ENCODE data around the gene CDYL.

CDYL gene

DNA sequence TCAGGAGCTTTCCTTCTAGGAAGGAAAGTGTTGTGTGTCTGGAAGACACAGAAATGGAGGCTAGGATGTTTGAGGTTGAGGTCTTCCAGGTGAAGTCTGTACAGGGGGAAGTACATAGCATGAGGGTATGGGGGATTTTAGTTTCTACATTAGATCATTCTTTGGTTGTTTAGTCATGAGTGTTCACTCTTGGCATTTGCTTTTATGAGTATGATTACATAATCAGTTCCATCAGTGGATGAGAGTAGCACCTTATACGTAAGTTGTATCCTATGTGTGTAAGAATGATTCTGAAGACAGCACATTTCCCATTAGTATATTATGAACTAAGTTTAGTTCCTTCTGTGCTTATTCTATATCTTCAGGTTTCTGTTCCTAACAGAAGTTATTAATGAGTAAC is 1.9 kb downstream of the CDYL start:
- DNase-seq = no peak
- Histone ChIP-seq H3K9me3 (no peaks in the 10 kb centered on the region), H3K27ac (no peak overlapping the region), H3K4me1 (peaks cover 0 to 39% (median 8%) of the 10 kb centered on the region in 4 donors), H3K27me3 (no peaks in the 10 kb centered on the region), H3K36me3 (no peaks in the 10 kb centered on the region), H3K4me3 (peak overlapping the region in 1 of 2 donors; percentile 88)
- TF ChIP-seq, protein P1, sequence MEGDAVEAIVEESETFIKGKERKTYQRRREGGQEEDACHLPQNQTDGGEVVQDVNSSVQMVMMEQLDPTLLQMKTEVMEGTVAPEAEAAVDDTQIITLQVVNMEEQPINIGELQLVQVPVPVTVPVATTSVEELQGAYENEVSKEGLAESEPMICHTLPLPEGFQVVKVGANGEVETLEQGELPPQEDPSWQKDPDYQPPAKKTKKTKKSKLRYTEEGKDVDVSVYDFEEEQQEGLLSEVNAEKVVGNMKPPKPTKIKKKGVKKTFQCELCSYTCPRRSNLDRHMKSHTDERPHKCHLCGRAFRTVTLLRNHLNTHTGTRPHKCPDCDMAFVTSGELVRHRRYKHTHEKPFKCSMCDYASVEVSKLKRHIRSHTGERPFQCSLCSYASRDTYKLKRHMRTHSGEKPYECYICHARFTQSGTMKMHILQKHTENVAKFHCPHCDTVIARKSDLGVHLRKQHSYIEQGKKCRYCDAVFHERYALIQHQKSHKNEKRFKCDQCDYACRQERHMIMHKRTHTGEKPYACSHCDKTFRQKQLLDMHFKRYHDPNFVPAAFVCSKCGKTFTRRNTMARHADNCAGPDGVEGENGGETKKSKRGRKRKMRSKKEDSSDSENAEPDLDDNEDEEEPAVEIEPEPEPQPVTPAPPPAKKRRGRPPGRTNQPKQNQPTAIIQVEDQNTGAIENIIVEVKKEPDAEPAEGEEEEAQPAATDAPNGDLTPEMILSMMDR (IDR thresholded peaks at IDR 0.05) = no peak
- intact Hi-C loops (cut with DNase I; ENCODE audit: low total_unique reads) = loop anchor here (5.0 kb wide), 2 partner anchors 131 to 426 kb away; no protein-coding TSS in a partner anchor

DNA sequence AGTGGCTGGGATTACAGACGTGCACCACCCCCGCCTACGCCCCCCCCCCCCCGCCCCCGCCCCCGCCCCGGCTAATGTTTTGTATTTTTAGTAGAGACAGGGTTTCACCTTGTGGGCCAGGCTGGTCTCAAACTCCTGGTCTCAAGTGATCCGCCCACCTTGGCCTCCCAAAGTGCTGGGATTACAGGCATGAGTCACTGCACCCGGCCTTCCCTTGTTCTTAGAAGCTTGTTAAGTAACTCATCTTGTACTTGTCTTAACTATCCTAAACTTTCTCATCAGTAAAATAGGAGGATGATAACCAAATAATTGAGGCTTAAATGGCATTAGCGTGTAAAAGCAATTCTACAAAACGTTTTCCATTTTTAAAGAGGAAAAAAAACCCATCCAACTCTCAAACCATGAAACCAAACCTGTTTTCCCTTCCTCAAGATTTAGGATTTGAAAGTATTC is 4.2 kb downstream of the CDYL start:
- no peak for DNase-seq
- TF ChIP-seq, protein P1 (IDR thresholded peaks at IDR 0.05) = no peak
- peaks cover 0 to 28% (median 8%) of the 10 kb centered on the region in 4 donors for H3K4me1 ChIP-seq
- no peaks in the 10 kb centered on the region for H3K9me3 ChIP-seq
- H3K27me3 ChIP-seq = no peaks in the 10 kb centered on the region
- no peaks in the 10 kb centered on the region for H3K36me3 ChIP-seq
- H3K4me3 ChIP-seq = no peak overlapping the region
- intact Hi-C loops (cut with DNase I; ENCODE audit: low total_unique reads) = no loop called here
- no peak overlapping the region for H3K27ac ChIP-seq

DNA sequence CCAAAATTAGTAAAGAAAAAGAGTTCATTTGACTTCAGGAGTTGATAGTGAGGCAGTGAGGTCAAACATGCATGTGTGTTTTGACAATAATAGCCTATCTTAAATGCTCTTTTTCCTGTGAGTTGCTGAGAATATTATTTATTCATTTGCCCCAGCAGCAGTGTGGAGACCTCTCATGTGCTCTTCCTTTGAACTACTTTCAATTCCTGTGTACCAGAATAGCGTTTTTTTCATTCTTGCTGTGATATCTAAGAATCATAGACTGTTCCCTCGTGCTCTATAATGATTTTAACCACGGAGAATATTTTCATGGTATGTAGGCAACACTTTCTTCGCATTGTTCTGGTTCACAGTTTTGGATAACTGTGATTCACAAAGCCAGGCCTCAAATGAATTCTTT is 5.2 kb downstream of the CDYL start:
- TF ChIP-seq, protein P1 (IDR thresholded peaks at IDR 0.05) = no peak
- no peak overlapping the region for H3K27ac ChIP-seq
- DNase-seq = no peak
- H3K9me3 ChIP-seq = no peaks in the 10 kb centered on the region
- peaks cover 0 to 28% (median 8%) of the 10 kb centered on the region in 4 donors for H3K4me1 ChIP-seq
- no peak overlapping the region for H3K4me3 ChIP-seq
- H3K36me3 ChIP-seq = no peaks in the 10 kb centered on the region
- H3K27me3 ChIP-seq = no peaks in the 10 kb centered on the region
- intact Hi-C loops (cut with DNase I; ENCODE audit: low total_unique reads) = no loop called here

DNA sequence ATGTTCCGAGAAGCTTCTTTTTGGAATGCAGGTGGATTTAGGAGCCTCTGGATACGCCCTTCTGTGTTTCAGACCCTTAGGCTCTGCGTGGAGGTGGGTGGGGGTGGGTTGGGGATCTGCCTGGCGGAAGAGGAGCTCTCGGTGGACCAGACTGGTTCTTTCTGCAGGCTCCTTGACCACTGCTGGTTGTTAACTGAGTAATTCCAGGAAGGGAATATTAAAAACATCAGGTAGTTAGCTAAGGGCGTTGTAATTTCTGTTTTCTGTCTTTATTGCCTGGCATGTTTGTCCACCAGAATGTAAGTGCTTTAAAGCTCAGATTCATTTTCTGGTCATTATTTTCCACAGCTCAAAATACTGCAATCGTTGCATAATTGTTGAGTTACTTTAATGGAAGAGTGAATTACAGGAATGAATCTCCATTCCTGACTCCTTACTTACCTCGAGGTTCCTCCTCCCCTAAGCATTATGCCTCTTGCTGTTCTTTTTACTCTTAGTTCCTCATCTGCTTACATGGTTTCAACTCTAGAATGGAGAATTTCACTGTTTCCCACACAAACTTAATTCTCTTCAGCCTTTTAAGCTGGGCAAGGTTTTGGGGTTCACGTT is 5.9 kb downstream of the CDYL start:
- Histone ChIP-seq H3K27ac (no peak overlapping the region), H3K9me3 (no peaks in the 10 kb centered on the region), H3K27me3 (no peaks in the 10 kb centered on the region), H3K36me3 (no peaks in the 10 kb centered on the region), H3K4me1 (peaks cover 0 to 35% (median 8%) of the 10 kb centered on the region in 4 donors), H3K4me3 (no peak overlapping the region)
- TF ChIP-seq, protein P1 (IDR thresholded peaks at IDR 0.05) = no peak
- no peak for DNase-seq
- intact Hi-C loops (cut with DNase I; ENCODE audit: low total_unique reads) = no loop called here

DNA sequence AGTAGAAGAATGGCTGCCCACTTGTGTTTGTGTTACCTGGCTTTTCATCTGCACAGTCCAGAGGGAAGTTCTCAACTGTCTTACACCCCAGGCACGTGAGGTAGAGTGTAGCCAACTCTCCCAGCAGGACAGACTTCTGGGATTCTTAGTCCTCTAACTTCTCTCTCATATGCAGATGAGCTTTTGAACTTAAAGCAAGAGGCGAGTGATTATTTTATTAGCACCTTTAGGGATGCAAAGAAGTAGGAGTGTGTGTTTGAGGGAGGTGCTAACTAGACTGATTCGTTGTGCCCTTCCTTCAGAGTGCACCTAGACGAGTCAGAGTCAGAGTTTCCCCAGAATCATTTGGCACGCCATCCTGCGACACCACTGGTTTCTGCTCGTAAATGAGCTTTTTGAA is 10.8 kb downstream of the CDYL start:
- Histone ChIP-seq H3K27ac (no peak overlapping the region), H3K4me1 (peaks cover 0 to 25% (median 9%) of the 10 kb centered on the region in 4 donors), H3K9me3 (no peaks in the 10 kb centered on the region), H3K36me3 (no peaks in the 10 kb centered on the region), H3K4me3 (no peak overlapping the region), H3K27me3 (no peaks in the 10 kb centered on the region)
- intact Hi-C loops (cut with DNase I; ENCODE audit: low total_unique reads) = no loop called here
- DNase-seq = no peak
- TF ChIP-seq, protein P1 (IDR thresholded peaks at IDR 0.05) = no peak
